Activated B cell treated with CpG ODN at 0.5 μM for 24 hours (primary cell): ENCODE measurements around the gene DENND11. TPM values are rescaled to one million over a fixed set of nuclear protein-coding genes. Genes with fewer than 3 reads are reported as not detected.

ENCODE experiments used
- ATAC-seq: fragments of 200-7000 bp; cut with Tn5 transposase; one replicate; pipeline ENCODE4 v1.10.0; 2021; ENCODE audit warnings: low read depth, mild to moderate bottlenecking, moderate library complexity
- CTCF ChIA-PET: fragments of 350-600 bp; sonication (Branson Sonifier 250); formaldehyde crosslinking; loops from one replicate; lab custom pipeline; 2021; ENCODE audit warnings: antibody characterized with exemption; lab: Charles Lee
- POLR2A ChIA-PET: fragments of 350-600 bp; sonication (Branson Sonifier 250); formaldehyde crosslinking; loops from one replicate; lab custom pipeline; 2021; ENCODE audit warnings: antibody characterized with exemption; lab: Charles Lee
- DNase-seq: peaks from one replicate; pipeline ENCODE4 v3.0.0; 2022
- H3K27ac Mint-ChIP-seq: one replicate; pipeline ENCODE4 v1.8.0; 2020; ENCODE audit warnings: mixed read lengths
- H3K27me3 Mint-ChIP-seq: one replicate; pipeline ENCODE4 v1.8.0; 2021; ENCODE audit warnings: mixed read lengths
- H3K36me3 Mint-ChIP-seq: one replicate; pipeline ENCODE4 v1.8.0; 2021; ENCODE audit warnings: low read depth, mixed read lengths
- H3K4me1 Mint-ChIP-seq: one replicate; pipeline ENCODE4 v1.8.0; 2021; ENCODE audit warnings: mixed read lengths
- H3K4me3 Mint-ChIP-seq: one replicate; pipeline ENCODE4 v1.8.0; 2020; ENCODE audit warnings: mild to moderate bottlenecking, mixed read lengths
- H3K9me3 Mint-ChIP-seq: one replicate; pipeline ENCODE4 v1.8.0; 2020; ENCODE audit warnings: mixed read lengths
- intact Hi-C: fragments of 100-400 bp; cut with micrococcal nuclease; formaldehyde crosslinking; loops from one replicate; pipeline ENCODE4 v1.15.1; 2024
- total RNA-seq: library from RNA; stranded (reverse); gene quantifications from 2 replicates; pipeline ENCODE4 v1.2.3, GENCODE V29; 2022
- TF ChIP-seq, protein P1 (sequence below): fragments of 200-600 bp; IDR thresholded peaks from one replicate; pipeline ENCODE4 v1.8.0; 2022; ENCODE audit warnings: antibody characterized with exemption, mild to moderate bottlenecking

The DENND11 gene
- total RNA-seq, 1 donor from 2014 or later: 58.1 TPM

DNA sequence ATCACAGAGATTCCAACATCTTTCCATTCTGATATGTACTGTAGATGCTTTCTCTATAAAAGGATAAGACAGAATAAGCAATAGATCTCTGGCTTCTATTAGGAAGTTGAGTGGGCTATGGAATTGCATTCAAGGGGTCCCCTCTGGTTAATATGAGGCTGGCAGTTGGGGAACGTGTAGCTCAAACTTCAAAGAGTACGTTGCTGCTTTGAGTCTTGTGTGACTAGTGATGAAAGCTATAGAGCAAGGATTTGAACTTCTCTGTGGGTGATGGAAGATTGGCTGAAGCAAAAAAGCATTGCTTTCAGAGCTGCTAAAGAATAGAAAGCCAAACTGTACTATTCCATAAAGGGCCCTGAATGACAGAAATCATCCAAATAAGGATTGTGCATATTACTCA is 12.6 kb upstream of the DENND11 start:
- TF ChIP-seq, protein P1, sequence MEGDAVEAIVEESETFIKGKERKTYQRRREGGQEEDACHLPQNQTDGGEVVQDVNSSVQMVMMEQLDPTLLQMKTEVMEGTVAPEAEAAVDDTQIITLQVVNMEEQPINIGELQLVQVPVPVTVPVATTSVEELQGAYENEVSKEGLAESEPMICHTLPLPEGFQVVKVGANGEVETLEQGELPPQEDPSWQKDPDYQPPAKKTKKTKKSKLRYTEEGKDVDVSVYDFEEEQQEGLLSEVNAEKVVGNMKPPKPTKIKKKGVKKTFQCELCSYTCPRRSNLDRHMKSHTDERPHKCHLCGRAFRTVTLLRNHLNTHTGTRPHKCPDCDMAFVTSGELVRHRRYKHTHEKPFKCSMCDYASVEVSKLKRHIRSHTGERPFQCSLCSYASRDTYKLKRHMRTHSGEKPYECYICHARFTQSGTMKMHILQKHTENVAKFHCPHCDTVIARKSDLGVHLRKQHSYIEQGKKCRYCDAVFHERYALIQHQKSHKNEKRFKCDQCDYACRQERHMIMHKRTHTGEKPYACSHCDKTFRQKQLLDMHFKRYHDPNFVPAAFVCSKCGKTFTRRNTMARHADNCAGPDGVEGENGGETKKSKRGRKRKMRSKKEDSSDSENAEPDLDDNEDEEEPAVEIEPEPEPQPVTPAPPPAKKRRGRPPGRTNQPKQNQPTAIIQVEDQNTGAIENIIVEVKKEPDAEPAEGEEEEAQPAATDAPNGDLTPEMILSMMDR: no peak
- H3K27me3 Mint-ChIP-seq: no peaks in the 10 kb centered on the region
- ATAC-seq (no peak), DNase-seq (no peak)
- no peak overlapping the region for H3K4me3 Mint-ChIP-seq
- no peak overlapping the region for H3K27ac Mint-ChIP-seq
- CTCF ChIA-PET: interaction anchor here (1.3 to 1.4 kb wide), 2 partner anchors 23 to 60 kb away, joined by 3 to 5 read pairs; partner anchors contain the start of gene SSBP1
- no peaks in the 10 kb centered on the region for H3K9me3 Mint-ChIP-seq
- intact Hi-C loops: no loop called here
- no peaks in the 10 kb centered on the region for H3K4me1 Mint-ChIP-seq
- POLR2A ChIA-PET: no interaction called here
- no peaks in the 10 kb centered on the region for H3K36me3 Mint-ChIP-seq

DNA sequence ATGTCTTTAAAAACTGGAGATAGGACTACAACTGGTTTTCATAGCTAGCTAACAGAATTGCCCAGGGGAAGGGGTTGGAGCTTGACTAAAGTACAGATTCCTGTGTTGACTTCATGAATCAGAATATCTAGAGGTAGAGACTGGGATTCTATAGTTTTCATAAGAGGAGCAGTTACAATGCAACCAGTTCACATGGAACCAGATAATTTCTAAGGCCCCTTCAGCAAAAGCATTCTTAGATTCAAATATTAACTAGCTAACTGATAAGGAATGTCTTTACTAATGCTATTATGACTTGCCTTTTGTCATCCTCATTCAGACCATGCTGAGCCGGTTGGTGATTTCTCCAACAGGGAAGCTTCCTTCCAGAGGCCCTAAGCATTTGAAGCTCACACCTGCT is 11.9 kb upstream of the DENND11 start:
- no peaks in the 10 kb centered on the region for H3K9me3 Mint-ChIP-seq
- DNase-seq (no peak), ATAC-seq (no peak)
- no peak overlapping the region for H3K27ac Mint-ChIP-seq
- intact Hi-C loops: no loop called here
- H3K27me3 Mint-ChIP-seq: no peaks in the 10 kb centered on the region
- TF ChIP-seq, protein P1: no peak
- ChIA-PET CTCF (interaction anchor here (1.3 to 1.4 kb wide), 2 partner anchors 24 to 59 kb away, joined by 3 to 5 read pairs; partner anchors contain the start of gene SSBP1), POLR2A (no interaction called here)
- no peaks in the 10 kb centered on the region for H3K36me3 Mint-ChIP-seq
- H3K4me1 Mint-ChIP-seq: no peaks in the 10 kb centered on the region
- H3K4me3 Mint-ChIP-seq: no peak overlapping the region

DNA sequence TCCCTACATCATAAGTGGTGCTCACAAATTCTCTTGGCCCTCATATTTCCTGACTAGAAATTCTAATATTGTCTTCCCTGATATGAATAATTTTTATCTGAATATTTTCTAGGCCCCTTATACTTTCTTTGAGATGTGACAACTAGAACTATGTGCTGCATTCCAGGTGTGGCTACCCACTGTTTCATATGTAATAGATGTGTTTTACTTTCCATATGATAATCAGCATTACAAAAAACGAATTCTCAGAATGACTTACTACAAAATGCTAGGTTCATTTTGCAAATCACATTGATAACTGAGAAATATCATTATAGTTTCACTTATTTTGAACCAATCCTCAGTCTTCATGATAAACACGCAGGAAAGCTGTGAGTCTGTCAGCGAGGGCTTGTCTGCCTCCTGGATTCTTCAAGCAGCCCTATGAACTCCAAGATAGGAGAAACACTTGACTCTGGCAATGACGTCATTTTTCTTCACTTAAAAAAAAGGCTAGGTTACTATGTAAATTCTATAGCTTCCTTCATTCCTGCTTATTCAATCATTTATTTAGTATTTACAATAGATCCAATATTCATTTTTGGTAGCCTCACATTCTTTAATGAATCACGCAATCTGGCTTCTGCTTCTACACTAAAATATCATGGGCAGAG is 10.8 kb upstream of the DENND11 start:
- Mint-ChIP-seq H3K4me1 (no peaks in the 10 kb centered on the region), H3K36me3 (no peaks in the 10 kb centered on the region), H3K4me3 (no peak overlapping the region), H3K9me3 (no peaks in the 10 kb centered on the region), H3K27ac (no peak overlapping the region), H3K27me3 (no peaks in the 10 kb centered on the region)
- POLR2A ChIA-PET: no interaction called here
- intact Hi-C loops: no loop called here
- no peak for ATAC-seq
- DNase-seq: no peak
- CTCF ChIA-PET: no interaction called here
- TF ChIP-seq, protein P1: no peak

DNA sequence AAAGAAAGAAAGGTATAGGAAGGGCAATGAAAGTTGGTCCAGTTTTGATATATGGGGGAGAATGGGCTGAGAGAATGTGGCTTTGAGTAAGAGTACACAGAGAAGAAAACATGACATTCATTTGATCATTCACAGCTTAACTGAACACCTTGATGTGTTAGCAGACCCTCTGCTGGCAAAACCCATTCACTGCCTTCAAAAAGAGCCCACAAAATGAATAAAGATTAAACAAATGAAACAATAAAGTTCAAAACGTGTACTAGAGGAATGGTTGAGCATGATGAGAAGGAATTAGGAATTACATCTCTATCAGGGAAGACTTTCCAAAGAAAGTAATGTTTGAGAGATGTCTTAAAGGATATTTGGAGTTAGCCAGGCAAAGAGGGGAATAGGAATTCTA is 8.3 kb upstream of the DENND11 start:
- ChIA-PET CTCF (interaction anchor here (2.4 kb wide), 1 partner anchor 55 kb away, joined by 23 read pairs; no protein-coding TSS in a partner anchor), POLR2A (interaction anchor here (1.8 kb wide), 1 partner anchor 28 kb away, joined by 4 read pairs; the partner anchor contains the start of gene SSBP1)
- no peaks in the 10 kb centered on the region for H3K36me3 Mint-ChIP-seq
- ATAC-seq (no peak), DNase-seq (no peak)
- no peaks in the 10 kb centered on the region for H3K4me1 Mint-ChIP-seq
- intact Hi-C loops: loop anchor here (2.0 kb wide), 1 partner anchor 56 kb away; no protein-coding TSS in a partner anchor
- no peaks in the 10 kb centered on the region for H3K9me3 Mint-ChIP-seq
- H3K4me3 Mint-ChIP-seq: no peak overlapping the region
- no peak overlapping the region for H3K27ac Mint-ChIP-seq
- no peaks in the 10 kb centered on the region for H3K27me3 Mint-ChIP-seq
- TF ChIP-seq, protein P1: no peak

DNA sequence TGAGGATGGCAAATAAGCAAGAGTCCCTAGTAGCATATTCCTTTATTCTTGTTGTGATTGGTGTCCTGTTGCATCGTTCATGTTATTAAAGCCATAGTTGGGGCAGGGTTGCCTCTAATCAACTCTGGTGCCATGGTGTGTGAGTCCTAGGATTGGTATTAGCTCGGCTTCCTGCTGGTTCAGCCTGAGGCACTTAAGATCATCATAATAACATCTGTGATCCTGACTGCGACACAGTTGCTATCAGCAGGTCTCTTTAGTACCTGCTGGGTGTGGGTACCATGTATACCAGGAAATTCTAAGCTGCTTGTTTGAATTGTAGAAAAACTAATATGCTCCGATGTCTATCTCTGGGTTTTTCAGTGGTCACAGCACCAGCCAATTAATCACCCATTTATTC is 7.8 kb upstream of the DENND11 start:
- ChIA-PET CTCF (interaction anchor here (2.4 kb wide), 1 partner anchor 55 kb away, joined by 23 read pairs; no protein-coding TSS in a partner anchor), POLR2A (interaction anchor here (1.8 kb wide), 1 partner anchor 28 kb away, joined by 4 read pairs; the partner anchor contains the start of gene SSBP1)
- Mint-ChIP-seq H3K9me3 (no peaks in the 10 kb centered on the region), H3K4me1 (no peaks in the 10 kb centered on the region), H3K36me3 (no peaks in the 10 kb centered on the region), H3K27me3 (no peaks in the 10 kb centered on the region), H3K4me3 (no peak overlapping the region), H3K27ac (no peak overlapping the region)
- TF ChIP-seq, protein P1: no peak
- DNase-seq (no peak), ATAC-seq (no peak)
- intact Hi-C loops: loop anchor here (2.0 kb wide), 1 partner anchor 55 kb away; no protein-coding TSS in a partner anchor
